GM21390 (cell line): ENCODE data around the gene TUG1.

Source experiments
- ATAC-seq: cut with Tn5 transposase; IDR thresholded peaks from one replicate; pipeline ENCODE4 v1.9.1; 2021; ENCODE audit not compliant: unreplicated experiment

TUG1 gene

DNA sequence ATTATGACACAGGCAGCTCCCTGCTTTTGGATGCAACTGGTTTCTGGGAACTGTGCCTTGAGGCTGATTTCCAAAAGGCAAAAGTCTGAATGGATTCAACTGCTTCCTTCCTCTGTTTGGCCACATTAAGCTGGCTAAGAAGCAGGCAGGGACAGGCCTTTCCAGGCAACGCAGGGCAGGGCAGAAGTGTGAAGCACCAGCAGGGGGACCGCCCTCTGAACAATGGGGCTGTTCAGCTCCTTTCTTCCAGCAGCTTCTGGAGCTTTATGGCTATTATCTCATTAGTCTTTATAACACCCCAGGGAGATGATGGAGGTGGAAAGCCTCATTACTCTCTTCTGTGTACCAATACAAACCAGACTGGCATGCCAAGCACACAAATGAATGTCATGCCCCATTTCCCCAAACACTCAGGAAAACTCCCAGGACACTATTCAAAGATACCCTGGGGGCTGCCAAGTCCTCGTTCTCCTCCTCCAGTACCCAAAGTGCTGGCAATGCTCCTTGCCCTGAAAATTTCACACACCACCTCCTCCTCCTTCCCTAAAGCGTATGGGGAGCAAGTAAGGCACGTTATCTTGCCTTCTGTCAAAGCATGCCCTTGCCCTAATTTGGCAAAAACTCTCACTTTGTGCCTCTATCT, 21.8 kb upstream of the TUG1 start:
- ATAC-seq = no peak

DNA sequence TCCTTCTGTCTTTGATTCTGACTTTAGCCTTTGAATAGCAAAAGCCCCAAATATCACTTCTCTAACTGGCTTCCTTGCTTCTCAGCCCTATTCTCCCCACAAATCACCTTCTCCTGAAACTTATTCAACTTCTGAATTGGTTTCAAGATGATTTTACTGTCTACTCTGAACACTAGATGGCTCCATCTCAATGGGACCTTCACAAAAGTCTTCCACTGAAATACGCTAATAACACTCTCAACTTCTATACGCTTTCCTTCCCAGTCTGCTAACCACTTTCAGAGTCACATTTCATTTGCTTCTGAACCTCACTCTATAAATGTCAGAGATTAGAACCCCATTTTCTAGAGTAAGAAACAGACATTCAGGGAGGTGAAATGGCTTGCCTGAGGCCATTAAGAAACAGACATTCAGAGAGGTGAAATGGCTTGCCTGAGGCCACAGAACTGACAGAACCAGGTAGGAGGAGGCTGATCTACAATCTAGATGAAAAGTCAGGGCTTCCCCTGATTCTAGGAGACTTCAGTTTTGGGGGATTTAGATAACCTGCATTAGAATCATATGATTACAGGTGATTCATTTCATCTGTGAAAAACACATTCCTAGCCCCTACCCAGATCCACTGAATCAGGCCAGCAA, 21.1 kb upstream of the TUG1 start:
- ATAC-seq = no peak

DNA sequence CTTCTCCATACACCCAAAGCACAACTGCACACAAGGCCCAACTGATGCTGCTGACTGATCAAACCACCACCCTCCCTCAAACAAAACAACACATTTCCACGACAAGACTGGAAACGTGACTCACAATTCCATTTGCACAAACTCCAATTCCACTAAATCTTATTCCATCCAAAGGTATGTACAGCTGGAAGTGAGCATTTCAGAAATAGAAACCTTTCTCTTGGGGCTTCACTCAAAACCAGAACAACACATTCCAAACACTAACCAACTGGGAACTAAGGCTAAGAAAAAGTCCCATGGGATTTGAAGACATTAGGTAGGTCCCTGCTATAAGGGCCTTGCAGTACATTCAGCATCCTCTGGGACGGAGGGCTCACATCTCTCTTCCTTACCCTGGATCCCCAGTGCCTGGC, 20.1 kb upstream of the TUG1 start:
- no peak for ATAC-seq

DNA sequence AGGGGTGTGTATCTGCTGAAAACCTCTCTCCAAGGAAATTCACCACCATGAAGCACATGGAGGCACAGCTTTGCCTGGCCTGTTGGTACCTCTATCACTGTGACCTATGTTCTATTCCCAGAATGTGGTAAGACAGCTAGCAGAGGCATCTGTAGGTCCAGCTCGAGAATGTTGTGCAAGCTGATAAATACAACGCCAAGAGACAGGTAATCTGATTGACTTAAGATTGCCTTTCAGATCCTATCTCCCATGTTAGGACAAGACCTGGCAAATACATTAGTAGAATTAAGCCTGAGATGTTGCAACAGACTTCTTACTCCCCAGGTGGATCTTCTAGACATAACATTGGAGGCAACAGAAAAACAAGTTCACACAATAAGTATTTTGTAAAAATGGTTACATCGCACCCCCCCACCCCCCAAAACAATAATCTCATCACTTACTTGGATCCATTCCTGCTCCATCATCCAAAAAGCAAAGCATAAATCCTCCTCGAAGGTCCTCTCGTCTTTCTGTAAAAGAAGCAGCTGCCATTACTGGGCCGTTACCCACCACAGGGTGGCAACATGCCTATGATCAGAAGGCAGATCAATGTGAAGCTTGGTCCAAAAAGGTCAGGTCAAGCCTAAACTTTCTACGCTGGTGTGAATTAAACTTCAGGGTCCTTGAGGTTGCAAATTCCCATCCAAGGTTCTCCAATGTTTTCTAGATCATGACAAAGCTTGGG, 19.0 kb upstream of the TUG1 start:
- ATAC-seq = no peak

DNA sequence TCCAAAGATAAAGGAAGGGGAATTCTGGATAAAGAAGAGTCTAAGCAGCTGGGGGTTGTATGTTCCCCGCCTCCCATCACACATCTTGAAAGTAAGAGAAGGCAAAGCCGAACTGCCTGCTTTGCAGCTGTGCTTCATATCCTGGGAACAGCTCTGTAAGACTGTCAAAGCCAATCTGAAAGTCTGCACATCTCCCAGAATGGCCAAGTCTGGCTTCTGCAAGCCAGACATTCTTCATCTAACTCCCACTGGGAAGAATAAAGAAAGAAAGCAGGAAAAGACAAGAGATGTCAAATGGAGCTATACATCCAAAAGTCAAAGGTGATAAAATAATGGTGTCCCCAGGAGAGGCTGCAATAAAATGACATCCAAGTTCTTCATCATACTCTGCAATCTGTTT, 15.9 kb upstream of the TUG1 start:
- ATAC-seq = no peak

DNA sequence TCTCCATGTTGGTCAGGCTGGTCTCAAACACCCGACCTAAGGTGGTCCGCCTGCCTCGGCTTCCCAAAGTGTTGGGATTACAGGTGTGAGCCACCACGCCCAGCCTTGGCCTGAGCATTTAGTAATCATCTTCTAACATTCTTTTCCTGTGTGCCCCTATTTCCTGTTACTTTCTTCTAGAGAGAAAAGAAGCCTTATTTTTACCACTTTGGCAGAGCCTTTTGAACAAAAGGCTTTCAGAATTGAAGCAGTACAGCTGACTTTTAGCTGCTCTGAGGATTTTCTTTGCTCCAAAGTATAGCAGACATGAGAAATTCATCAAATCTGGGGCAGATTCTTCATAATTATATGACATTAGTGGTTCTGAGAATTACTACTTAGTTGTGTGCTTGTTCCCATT, 13.9 kb upstream of the TUG1 start:
- ATAC-seq = no peak

DNA sequence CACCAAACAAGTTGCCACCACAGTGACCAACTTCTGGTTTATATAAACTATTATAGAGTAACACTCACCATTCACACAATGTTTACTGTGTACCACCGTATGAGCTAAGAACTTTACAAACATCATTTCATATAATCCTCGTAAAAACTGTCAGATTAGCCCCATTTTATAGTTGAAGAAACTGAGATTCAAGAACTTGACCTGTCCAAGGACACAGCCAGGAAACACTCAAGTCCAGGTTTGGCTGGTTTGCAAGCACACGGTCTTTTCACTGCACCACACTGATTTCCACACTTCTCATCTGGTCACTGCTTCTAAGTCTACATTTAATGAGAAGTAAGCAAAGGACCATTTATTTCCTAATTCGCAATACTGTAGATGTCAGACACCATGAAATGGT, 4.2 kb upstream of the TUG1 start:
- ATAC-seq = no peak

DNA sequence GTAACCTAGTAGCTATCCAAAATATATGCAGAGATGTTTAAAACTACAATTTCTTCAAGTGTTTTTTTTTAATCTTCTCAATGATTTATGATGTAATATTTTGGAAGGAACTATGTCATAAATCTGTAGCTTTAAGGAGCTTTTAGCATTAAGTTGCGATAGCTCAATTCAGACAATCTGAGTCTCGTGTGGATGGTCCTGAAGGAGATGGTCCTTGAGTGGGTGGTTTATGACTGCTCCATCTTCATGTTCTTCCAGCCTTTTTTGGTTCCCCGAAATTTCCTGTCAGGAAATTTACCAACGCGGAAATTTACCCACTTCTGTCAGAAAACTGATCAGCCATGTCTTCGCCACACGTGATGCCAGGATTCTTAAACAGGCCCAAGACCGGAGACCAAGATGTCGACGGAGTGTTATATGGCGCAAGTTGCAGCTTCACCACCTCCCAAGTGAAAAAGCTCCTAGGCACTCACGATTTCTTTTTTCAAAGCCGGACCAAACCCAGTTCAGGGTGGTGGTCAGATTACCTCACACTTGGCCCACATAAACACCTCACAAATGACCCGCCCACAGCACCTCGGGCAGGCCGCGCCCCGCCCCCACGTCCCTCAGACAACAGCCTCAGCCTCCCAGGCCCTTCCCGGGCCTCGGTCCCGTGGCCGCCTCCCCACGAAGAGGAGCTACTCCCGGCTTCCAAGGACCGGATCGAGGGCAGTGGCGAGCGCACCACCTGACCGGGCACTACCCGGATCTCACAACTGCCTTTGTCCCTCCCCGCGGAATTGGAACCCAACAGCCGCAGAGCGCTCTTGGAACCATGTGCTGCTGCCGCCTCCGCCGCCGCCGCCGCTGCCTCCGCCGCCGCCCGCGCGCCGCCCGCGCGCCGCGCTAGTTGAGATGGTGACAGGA, 796 bp upstream of the TUG1 start, which contains the start of gene MORC2:
Gene MORC2 (minus strand): TSS at position 760 of the 909 bp plus-strand sequence. CDS start 885 bp downstream, outside the sequence.
- ATAC-seq = peak; percentile 15

DNA sequence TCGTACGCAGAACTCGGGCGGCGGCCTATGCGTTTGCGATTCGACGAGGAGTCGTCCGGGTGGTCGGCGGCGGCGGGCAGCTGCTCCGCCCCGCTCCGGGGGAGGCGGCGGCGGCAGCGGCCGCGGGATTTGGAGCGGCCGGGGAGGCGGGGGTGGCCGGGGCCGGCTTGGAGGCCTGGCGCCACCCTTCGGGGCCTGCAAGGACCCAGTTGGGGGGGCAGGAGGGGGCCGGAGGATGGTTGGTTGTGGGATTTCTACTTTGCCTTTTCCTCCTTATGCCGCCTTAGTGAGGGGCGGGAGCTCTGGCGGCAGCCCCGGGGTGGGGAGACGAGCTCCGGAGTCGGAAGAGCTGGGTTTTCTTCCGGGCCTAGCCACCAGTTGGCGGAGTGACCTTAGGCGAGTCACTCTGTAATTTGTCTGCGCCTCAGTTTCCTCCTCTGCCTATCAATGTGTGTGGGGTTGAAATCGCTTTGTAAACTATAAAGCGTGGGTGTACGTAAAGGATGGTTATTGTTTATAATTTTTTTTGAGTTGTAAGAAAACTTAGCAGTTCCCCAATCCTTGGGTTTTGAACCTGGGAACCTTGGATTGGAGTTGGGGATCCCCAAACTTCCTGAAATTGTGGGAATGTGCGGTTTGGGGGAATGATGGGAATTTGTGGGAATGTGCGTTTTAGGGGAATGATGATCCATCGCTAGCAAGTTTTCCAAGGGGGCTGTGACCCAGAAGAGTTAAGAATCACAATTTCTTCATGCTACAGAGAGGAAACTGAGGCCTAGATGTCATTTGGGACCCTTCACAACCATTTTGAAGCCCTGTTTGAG, 679 bp downstream of the TUG1 start:
- peak; percentile 43 for ATAC-seq

DNA sequence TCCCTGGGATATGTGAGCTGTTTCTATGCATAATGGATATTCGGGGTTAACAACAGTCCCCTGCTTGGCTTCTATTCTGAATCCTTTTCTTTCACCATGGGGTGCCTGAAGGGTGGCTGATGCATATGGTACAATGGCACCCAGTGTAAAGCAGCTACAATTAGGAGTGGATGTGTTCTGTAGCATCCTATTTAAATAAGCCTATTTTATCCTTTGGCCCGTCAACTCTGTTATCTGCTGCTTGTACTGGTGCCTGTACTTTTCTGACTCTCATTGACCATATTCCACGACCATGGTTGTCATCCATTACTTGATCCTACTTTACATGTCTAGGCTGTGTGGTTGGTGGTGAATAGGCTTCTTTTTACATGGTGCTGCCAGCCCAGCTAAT, 1.3 kb downstream of the TUG1 start:
- ATAC-seq = no peak

DNA sequence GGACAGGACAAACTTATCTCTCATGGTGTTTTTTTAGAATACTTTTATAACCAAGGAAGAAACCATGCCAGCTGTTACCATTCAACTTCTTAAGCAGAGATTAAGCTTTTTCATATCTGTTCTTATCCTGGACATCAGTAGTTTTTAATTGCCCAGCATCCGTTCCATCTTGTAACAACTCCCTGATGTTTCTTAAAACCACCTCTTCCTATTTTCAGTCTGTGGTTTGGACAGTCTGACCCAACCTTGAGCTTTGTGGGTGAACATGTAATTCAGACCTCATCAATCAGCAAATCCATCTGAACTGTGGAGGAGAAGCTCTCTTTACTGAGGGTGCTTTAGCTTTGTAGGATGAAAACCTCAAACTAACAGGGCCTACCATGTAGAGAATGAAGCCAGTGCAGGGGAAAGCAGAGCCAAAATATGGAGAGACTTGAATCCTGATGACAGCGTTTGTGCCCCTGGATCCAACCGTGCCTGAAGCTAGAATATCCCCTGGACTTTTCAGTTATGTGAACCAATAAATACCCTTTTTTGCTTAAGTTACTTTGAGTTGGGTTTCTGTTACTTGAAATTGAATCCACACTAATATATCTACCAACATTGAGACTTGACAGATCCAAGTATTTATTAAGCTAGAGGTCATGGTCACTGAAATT, 9.4 kb downstream of the TUG1 start:
- ATAC-seq = no peak

DNA sequence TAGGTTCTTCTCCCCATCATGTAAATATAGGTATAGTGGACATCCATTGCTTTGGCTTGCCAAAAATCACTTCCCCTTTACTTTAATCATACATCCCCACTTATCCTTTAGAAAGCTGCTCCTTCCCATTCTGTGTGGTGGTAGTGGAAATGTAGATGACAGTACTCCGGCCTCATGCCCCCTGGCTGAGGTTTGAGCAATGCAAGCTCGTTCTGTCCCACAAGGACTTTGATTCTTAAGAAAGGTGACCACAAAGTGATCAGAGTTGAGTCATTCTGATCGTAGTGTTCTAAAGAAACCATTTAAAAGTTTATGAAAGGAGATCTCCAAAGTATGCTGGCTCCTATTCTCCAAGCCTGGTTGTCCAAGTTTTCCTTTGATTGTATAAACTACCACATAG, 10.9 kb downstream of the TUG1 start:
- no peak for ATAC-seq

DNA sequence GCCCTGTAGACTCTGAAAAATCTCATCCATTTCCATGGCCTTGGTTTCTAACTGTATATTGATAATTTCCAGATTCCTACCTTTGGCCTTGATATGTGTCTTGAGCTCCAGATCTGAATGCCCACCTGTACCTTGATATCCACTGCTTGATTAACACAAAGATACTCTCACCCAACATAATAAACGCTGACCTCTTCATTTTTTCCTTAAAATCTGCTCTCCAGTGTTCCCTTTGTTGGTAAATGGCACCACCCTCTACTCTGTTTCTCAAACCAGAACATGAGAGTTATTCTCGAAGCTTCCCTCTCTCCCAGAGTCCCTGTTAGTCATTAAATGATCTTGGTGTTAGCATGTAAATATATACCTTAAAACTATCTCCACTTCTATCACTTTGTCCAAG, 13.4 kb downstream of the TUG1 start:
- ATAC-seq = no peak

DNA sequence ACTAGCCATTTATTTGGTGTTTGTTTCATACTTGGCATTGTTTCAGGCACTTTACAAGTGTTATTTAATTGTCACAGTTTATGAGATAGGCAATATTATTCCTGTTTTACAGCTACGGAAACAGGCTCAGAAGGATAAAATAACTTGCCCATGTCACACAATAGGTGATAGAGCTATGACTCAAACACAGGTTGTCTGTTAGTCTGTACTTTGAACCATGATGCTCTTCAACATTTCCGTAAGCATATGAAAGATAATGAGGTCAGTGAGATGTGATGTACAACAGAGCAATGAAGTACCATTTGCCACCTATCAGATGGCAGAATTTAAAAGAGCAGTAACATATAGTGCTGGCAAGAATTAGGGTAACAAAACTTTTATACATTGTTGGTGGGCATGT, 15.3 kb downstream of the TUG1 start:
- ATAC-seq = no peak

DNA sequence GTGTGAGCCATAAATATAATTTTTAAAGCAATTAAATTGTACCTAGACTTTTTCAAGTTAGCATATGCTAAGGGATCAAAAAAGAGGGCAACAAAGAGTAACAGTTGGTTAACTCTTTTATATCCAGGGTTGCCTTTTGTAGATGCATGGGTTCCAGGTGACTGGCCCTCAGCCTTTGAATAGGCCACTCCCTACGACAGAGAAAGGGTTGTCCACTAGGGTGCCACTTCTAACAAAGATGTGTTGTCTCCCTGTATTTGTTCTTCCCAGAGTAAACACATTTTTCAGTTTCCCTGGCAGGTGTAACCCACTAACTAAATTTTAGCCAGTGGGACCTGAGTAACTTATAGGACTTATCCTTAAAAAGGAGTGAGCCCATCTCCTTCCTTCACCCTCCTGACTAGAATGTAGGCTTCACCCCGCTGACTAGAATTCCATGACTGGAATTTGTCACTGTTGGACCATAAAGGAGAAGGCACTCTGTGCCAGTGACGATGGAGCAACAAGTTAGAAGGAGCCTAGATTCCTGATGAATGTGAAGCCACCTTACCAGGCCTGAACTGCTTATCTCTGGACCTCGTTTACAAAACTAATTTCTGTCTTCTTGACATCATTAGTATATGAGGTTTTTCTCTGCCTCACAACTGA, 16.6 kb downstream of the TUG1 start:
- no peak for ATAC-seq

DNA sequence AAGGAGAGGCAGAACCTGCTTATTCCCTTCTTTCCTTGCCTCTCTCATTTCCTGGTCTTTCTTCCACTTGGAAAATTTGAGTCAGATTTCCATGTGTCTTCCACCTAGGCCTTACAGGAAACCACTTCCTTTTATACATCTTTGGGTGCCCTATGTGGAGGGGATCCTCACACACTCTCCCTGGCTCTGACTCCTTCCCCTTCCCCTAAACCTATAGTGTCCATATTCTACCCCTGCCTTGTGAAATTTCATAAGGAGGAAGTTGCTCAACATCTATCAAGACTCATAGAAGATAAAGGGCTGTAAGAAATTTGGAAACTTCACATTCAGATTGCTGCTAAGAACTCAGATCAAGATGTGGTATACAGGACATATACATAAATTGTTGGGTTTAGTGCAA, 20.4 kb downstream of the TUG1 start:
- no peak for ATAC-seq

DNA sequence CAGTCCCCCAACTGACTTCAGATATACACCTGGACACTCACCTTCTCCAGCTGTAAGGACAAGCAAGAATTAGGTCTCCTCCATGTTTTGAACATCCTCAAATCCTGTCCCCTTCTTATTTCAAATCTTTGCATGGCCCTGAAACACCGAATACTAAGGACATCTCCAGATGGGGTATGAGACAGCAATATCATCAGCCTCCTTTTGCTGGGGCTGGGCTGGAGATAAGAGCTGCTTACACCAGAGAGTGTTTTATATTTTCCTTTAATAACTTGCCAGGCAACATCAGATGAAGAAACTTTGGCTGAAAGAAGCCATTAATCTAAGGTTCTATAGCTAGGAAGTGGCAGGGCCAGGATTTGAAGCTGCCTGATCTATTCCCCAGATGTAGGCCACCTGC, 21.6 kb downstream of the TUG1 start:
- no peak for ATAC-seq

DNA sequence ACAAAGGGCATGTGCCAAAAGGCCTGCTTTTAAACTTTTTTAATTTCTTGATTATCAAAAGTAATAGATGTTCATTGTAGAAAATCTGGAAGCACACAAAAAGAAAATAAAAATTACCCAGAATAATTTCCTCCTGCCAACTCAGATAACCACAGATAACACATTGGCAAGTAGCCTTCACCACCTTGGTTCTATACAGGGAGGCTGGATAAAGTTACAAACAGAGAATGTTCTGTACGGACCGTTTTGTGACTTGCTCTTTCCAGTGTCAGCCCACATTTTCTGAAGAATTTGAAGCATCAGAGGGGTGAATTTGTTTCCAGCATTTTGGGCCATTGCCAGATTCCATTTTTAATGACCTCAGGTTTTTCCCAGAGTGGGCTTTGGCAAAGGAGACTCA, 23.5 kb downstream of the TUG1 start:
- no peak for ATAC-seq

DNA sequence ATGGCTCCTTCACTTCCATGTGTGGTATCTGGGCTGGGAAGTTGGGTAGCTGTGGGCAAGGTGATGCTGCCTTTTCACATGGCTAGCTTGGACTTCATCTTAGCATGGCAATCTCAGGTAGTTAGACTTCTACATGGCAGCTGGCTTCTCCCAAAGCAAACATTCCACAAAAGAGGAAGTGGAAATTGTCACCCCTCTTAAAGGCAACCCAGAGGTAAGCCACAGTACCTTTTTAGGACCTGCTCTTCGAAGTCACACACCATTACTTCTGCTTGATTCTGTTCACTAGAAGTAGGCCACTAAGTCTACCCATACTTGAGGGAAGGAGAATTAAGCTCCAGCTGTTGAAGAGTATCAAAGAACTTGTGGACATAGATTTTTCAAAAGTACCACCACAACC, 25.9 kb downstream of the TUG1 start:
- ATAC-seq = no peak
